ENCODE results near the gene GDPD5.

- TF ChIP-seq CTCF (IDR thresholded peaks at IDR 0.05) (no peak), POLR2A (IDR thresholded peaks at IDR 0.05) (no peak)
Measured at GRCh38 chr11:75389925-75390324, 135.8 kb downstream of the GDPD5 start.

All from vagina (tissue), 2 donors.